Smooth muscle cell of the brain vasculature (primary cell): ENCODE data around the gene ABTB1.

Experiments used
- DNase-seq: peaks from one replicate; pipeline ENCODE4 v3.0.0-alpha.2; 2012; ENCODE audit warnings: low read depth, low spot score

Gene ABTB1

DNA sequence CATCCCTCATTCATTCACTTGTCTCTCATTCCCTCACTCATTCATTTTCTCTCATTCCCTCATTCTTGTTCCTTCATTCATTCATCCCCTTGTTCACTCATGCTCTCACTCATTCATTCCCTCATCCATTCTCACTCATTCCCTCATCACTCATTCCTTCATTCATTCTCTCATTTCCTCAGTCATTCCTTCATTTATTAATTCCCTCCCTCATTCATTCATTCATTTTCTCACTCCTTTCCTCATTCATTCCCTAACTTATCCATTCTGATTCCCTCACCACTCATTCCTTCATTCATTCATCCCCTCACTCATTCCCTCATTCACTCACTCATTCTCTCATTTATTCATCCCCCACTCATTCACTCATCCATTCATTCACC is 13.8 kb downstream of the ABTB1 start:
- DNase-seq, result no peak

DNA sequence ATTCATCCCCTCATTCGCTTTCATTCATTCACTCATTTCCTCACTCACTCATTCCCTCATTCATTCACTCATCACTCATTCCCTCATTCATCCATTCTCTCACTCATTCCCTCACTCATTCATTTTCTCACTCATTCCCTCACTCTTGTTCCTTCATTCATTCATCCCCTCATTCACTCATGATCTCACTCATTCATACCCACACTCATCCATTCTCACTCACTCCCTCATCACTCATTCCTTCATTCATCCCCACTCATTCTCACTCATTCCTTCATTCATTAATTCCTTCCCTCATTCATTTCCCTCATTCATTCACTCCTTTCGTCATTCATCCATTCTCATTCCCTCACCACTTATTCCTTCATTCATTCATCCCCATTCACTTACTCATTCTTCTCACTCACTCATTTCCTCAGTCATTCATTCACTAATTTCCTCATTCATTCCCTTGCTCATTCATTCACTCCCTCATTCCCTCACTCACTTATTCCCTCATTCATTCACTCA is 14.5 kb downstream of the ABTB1 start:
- DNase-seq, result no peak

DNA sequence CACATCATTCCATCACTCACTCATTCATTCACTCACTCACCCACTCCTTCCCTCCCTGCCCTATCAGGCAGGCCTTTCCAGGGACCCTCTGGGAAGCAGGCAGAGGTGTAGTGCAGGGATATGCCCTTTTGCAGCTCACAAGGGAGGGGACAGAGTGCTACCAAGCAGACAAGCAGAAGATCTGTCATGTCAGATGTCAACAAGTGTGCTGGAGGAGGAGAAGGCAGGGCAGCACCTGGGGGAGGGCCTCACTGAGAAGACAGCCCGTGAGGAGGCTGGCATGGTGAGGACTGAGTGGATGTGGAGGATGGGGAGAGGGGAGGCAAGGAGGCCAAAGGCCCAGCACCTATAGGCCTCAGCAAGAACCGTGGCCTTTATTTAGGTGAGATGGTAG is 15.3 kb downstream of the ABTB1 start:
- no peak for DNase-seq

DNA sequence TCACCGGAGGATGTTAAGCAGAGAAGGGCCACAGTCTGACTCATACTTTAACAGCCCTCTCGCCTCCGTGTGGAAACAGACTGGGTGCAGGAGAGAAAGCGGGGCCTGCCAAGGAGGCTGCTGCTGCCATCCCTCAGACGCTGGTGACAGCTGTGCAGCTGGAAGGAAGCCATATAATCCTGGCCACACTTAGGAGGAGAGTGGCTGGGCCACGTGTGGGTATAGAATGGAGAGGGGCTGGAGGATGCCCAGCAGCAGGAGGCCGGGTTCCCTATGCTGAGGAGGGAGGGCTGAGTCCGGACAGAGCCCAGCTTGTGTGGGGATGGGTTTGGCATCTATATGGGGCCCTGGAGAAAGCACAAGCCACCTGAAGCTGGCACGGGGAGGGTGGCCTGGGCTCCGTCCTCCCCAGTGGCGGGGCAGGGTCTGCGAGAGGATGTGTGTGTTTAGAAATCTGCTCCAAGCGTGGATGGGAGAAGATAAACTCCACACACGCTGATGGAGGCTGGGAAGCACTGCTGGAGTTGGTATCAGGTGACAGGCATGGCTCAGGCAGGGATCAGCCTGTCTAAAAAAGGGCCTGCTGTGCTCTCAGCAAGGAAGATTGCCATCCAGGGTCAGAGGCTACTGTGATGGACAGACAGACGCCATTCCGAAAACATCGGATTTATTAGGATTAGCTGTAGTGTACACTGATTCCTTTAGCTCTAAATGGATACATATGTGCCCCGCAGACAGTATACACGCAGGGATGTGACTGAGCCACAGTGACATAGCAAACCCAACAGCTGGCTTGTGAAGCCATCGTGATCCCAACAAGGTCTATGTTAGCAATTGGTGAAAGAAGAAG is 15.9 kb downstream of the ABTB1 start:
- no peak for DNase-seq

DNA sequence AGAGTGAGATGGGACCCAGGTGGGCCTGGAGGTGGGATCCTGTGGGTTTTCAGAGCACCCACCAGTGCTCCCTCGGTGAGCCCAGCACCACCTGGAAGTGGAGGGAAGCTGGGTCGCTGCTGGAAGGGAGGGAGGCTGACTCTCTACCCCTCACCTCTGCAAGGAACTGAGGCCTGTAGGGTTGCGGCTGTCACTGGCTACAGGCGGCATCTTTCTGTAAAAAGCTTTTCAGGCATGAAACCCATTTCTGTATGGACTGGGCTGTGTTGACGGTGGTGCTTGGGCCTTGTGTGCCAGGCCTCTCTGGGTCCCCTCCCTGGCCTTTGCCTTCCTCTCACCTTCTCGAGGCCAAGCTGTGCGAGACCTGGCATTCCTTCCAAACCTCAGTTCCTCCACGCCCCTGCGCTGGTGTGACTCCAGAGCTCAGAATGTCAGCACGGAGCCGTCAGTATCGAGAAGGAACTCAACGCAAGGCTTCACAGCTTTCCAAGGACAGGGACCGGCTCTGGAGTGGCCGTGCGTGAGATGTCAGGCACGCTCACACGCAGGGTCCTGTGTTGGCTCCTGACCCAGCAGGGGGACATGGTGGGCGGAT is 16.6 kb downstream of the ABTB1 start:
- DNase-seq, result no peak

DNA sequence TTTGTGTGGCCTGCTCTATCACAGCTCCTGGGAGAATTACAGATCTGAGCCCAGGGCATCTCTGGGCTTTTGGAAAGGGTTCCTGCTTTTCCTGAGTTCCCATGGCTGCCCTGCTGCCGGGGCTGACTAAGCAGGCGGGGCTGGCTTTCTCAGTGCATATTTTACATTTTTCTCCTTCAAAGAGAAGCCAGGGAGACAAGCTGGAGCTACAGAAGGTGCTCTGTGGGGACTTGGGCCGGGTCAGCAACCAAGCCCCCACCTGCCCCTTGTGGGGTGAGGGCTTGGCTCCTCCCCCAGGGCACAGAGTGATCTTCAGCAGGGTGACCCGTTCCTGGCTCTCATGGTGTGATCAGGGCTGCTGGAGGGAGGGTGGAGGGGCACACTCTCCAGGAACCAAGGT is 17.4 kb downstream of the ABTB1 start:
- DNase-seq, result no peak

DNA sequence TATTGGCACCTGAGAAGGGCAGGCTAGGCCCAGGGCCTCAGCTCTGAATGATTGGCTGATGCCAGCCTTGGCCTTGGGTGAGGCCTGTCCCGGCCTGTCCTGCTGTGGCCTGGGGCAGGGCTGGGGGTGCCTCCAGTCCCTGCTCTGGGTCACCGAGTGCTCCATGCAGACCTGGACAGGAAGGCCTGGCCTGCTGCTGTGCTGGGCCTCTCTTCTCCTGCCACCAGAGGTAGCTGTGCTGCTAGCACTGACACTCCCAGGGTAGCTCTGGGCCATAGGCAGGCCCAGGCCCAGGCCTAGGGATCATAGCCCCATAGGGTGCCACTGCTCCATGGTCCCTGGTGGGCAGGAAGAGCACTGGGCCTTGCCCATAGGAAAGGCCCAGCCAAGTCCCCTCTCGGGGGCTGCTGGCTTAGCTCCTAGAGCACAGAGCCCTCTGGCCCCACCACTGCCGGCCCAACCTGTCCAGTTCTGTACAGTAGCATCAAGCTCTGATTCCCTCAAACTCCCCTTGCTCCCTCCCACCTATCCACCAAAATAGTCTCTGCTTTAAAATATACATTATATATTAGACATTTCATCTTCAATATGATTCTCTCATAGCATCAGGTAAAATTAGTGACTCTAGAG is 18.2 kb downstream of the ABTB1 start:
- no peak for DNase-seq

DNA sequence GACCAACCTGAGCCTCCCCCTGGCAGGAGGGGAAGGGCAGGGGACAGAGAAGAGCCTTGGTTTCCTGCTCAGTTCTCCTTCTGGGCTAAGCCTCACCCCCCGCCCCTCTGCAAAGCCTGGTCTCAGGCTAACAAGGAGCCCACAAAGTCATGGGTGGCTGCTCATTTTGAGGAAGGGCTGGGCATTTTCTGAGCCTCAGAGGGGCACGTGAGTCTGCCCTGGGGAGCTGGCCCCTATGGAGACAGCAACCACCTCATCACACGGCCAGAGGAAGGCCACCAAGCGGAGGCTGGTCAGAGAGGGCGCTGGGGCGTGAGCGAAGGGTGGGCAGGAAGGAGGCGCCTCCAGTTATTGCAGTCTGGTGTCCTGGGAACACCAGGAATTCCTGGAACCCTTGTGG is 18.7 kb downstream of the ABTB1 start:
- DNase-seq, result no peak

DNA sequence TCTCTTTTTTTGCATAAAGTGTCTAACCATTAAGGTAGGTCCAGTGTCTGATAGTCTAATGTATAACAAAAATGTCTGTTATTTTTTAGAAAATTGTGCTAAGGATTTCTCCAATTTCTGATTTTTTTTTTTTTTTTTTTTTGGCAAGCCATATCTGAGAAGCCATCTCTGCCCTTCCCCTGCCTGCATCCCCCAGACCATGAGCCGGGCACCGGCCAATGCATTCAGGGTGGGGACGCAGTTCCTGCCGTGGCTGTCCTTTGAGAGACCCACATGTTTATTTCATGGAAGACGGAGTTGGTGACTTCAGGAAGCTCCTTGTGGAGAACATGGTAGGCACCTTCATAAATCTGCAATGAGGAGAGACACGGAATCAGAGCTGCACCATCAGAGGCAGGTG is 19.2 kb downstream of the ABTB1 start:
- DNase-seq, result no peak

DNA sequence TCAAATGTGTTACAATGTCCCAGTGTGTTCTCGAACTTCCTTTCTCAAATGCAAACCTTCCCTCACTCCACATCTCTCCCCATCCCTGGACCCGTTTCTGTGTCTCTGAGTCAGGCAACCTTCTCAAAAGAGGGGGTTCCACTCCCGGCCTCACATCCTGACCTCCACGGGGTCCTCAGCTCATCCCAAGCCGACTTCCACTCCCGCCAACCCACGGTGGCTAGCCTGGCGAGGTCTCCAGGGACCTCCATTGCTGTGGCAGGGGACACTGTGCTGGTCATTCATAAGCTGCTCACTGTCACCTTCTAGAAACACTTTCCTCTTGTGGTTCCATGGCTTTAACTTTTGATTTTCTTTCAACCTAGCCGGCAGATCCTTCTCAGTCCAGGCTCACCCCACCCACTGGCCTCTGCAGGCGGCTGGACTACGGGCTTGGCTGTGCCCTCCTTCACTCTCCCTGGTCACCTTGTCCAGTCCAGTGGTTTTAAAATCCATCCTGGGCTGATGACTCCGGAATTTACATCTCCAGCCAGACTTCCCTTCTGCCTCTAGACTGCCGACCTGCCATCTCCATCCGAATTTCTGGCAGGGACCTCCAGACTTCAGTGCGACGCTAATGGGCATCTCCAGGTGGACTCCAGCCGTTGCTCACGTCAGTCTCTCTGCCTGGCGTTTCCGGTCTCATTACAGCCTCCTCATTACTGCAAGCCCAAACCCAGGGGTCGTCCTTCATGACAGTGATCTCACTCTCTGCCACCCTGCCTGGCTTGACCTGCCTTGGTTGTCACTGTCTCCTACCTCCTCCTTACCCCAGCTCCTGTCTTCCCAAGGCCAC is 20.0 kb downstream of the ABTB1 start:
- no peak for DNase-seq

DNA sequence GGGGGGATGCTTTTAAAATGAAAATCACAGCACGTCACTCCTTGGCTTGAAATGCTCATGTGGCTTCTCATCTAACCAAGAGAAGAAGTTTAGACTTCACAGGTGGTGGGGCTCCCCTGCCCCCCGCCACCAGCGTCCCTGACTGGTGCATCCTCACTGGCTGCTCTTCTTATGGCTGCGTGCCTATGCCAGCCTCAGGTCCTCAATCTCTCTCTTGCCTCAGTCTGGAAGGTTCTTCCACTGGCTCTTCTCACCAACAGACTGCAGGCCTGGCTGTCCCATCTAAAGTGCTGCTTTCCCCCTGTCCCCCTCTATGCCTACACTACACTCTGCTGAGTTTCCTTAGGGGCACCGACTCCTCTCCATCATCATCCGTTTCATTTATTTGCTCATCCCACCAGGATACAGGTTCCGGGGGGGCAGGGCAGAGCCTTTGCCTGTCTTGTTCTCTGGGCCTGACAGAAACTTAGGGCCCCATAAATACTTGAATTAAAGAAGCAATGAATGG is 20.6 kb downstream of the ABTB1 start:
- no peak for DNase-seq

DNA sequence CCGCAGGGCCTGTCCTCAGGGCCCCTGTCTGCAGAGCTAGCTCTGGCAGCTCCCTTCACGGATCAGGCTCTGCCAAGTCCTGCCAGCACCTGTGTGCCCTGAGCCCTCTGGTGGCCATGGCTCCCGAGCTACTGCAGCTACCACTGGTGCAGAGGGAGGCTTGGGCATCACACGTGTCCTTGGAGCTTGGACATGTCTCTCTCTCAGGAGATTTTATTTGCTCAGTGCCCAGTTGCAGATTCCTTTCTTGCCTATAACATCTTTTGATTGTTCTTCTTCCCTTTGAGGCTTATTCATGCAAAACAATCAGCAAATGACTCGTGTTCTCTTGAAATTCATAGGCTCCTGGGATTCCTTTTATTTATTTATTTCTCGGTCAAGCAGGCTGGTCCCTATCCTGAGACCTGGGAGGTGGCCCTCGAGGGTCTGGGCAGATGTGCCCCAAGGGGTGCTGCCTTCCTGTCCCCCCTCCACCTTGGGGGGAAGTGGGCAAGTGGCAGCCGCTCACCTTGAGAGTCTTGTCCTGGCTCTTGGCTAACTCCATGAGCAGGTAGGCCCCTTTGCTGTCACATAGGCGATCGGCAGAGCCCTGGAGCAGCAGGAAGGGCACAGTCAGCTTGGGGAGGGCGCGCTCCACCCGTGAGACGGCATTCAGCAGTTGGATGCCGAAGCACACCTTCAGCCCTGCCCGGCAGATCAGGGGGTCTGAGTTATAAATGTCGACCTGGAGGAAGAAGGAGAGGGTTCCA is 21.9 kb downstream of the ABTB1 start:
- no peak for DNase-seq

DNA sequence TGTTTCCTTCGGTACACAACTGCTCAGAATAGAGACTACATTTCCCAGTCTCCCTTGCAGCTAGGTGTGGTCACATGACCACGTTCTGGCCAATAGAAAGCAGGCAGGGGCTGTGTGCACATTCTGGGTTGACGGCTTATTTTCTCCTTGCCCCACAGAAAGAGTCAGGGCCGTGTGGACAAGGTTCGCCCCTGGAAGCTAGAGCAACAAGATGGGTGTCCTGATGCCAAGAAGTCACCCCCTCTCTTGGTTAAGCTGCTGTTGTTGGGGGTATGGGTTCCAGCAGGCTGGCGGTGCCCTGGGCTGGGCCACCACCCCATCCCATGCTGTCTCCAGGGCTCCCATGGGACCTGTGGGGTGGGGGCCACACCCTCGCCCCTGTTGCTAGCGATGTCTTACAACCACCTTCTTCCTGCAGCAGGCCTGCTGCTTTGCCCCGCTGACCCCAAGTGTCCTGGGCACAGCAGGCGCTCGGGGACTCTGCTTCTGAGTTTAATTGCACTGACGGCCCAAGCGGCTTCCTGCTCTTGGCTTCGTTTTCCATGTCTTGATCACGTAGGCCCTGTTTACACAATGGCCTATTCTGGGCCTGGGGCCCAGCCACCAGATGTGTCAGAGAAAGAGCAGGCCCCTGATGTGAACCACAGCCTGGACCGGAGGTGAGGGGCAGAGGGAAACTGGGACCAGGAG is 24.9 kb downstream of the ABTB1 start:
- peak; percentile 79 for DNase-seq

DNA sequence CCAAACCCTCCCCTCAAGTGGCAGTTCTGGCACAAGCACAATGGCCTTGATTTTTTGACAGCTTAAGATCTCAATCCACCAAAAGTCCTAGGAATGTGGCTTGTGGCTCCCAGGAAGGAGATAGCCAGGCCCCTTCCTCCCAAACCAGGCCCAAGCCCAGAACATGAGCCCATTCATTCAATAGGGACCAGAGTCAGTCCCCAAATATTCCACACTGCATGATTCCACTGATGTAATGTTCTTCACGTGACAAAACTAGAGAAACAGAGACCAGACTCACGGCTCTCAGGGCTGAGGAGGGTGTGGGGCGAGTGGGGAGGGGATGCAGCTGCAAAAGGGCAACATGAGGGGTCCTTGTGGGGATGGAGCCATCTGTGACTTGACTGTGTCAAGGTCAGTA is 25.5 kb downstream of the ABTB1 start:
- no peak for DNase-seq

DNA sequence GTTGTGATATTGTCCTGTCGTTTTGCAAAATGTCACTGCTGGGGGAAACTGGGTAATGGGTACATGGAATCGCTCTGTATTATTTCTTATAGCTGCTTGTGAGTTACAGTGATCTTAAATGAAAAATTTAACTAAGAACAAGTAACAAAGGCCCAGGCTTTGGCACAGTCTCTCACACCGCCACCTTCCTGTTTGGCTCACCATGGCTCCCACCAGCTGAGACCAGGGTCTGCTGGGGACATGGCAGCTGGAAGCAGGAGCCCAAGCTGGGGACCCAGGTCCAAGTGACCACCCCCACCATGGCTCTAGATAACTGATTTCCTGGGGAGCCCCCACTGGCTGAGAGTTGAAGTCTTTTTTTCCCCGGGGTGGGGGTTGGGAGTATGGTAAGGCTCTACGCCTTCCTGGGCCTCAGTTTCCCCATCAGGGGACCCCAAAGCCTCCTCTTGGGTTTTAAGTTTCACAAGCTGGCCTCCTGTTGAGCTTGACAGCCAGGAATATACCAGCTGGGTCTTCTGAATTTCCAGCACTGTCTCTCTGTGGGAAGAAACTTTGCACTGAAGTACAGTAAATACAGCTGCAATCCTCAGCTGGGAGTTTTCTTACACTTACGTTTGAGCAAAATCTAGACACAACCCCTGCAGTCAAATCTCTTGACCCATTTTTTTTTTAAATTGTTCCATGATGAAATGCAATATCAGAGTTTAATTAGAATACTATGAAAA is 26.1 kb downstream of the ABTB1 start:
- peak; percentile 86 for DNase-seq

DNA sequence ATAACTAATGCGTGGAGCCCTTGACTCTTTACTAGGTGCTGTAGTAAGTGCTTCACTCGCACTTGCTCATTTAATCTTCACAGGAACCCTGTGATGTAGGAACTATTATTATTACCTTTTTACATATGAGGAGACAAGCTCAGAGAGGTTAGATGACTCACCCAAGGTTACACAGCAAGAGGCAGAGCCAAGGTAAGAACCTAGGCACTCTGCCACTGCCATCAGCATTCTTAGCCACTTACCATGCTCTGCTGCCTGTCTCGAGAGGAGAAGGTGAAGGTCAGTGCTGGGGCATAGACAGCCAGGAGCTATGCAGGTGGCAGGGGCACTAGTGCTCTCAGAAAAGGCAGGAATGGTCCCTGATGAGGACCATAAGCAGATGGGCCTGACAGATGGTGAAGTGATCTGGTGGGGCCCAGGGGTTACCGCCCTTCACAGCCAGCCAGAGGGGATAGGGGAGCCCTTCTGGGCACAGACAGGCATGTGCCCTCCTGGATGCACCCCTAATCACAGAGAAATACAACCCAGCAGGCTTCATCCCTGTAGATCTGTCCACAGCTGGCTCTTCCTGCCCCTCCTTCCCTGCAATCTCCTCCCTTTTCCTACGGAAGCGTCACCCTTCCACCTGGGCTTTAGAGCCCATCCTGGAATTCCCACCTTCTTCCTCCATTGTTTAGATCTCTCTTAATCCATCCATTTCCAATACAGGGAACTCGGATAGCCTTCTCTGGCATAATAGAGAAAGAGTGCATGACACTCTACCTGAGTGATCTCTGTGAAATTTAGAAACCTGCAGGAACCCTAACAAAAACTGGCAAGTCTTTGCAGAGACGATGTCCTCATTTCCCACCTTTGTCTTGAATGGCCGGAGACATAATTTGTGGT is 26.9 kb downstream of the ABTB1 start:
- DNase-seq, result peak; percentile 74

DNA sequence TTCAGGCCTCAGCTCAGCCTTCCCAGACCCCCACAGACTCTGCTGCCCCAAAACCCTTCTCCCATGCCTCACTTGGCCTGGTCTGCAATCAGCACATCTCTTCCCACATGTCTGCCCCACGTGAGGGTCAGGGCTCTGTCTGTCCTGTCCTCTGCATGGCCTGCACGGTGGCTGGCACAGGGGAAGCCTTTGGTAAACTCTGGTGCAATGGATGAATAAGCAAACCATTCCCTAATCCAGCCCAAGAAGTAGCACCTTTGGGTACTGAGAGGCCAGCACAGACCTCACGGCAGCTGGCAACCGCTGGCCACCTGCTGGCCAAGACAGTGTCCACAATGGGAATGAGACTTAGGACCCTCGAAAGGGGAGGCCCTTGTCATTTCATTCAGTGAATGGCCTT is 27.7 kb downstream of the ABTB1 start:
- DNase-seq, result no peak

DNA sequence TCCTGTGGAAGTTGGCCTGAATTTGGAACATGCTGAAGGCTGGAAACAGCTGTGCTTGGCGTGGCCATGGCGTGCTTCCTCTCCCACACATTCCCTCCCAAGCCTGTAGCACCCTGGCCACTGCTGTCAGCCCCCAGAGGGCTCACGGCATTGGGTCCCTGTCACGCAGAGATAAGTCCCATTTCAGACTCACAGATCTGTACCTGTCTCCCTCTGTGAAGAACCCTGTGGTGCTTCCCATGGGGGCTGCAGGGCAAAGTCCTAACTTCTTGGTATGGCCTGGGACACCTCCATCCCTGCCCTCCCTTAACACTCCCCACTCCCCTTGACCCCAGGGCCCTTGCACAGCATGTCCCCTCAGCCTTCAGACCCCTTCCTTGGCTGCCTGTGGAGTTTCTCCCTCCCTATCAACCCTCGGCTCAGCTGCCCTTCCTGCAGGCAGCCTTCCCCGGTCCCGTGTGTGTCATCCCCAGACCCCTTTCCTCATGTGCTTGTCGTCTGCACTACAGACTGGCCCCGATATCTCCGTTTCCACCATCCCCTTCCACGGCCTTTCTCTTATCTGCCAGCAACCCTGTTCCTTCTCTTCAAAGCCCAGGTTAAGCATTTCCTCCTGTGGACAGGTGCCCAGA is 28.6 kb downstream of the ABTB1 start:
- no peak for DNase-seq
